GM19025 (cell line): ENCODE data around the gene ERBB2.
"Not testable (repeated sequence)": the region's sequence is repeated elsewhere in the genome, so short reads cannot be mapped to it uniquely, and the experiment has no call there.

Experiments used
- ATAC-seq: cut with Tn5 transposase; IDR thresholded peaks from one replicate; pipeline ENCODE4 v1.9.1; 2021; ENCODE audit warnings: mild to moderate bottlenecking, low read depth, moderate library complexity; ENCODE audit not compliant: unreplicated experiment

ERBB2 gene

DNA sequence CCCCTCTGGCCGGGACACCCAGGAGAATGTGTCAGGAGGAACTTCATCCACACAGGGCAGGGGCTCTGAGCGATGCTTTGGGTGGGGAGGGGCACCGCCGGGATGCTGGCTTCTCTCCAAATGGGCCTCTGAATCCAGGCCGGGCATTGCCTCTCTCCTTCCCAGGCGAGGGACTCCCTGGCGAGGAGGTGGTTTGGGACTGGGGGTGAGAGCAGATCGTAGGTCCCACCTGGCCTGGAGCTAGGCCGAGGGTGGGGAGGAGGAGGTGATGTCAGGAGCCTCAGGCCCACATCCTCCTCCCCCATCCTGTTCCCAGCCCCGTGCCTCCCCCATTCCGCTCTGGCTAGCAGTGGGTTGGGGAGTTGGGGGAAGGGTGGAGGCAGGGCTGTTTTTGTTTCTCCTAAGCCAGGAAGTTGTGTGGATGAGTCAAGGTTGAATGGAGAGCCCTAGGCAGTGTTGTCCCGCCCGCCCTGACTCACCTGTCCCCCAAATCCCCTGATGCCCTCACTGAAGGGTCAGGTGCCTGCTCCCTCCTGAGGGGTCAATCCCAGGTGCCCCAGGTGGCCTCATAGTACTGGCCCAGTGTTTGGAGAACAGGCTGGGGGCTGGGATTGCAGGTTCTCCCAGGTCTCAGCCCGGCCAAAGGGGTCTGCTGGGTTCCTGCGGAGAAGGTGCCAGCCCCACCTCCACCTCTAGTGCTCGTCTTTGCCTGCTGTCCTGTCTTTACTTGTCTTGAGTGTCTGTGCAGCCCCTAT, 40.7 kb downstream of the ERBB2 start:
- no peak for ATAC-seq

DNA sequence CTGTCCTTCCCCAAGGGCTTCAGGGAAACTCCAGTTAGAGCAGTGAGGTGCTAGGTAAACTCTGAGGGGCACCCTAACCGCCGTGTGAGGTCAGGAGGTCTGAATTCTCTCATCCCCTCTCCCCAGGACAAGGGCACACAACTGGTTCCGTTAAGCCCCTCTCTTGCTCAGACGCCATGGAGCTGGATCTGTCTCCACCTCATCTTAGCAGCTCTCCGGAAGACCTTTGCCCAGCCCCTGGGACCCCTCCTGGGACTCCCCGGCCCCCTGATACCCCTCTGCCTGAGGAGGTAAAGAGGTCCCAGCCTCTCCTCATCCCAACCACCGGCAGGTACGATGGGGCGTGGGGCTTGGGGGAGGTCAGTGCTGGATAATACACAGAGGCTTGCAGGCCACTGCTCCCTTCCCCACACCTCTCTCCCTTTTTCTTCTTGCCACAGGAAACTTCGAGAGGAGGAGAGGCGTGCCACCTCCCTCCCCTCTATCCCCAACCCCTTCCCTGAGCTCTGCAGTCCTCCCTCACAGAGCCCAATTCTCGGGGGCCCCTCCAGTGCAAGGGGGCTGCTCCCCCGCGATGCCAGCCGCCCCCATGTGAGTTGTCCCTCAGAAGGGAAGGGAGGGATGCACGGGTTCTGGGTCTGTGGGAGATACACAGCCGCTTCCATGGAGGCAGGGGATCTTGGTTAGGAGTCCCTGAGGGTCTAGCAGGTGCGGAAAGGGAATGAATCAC, 42.4 kb downstream of the ERBB2 start:
- no peak for ATAC-seq

GRCh38 chr17:39742856-39743436, 43.1 kb downstream of the ERBB2 start:
- no peak for ATAC-seq

DNA sequence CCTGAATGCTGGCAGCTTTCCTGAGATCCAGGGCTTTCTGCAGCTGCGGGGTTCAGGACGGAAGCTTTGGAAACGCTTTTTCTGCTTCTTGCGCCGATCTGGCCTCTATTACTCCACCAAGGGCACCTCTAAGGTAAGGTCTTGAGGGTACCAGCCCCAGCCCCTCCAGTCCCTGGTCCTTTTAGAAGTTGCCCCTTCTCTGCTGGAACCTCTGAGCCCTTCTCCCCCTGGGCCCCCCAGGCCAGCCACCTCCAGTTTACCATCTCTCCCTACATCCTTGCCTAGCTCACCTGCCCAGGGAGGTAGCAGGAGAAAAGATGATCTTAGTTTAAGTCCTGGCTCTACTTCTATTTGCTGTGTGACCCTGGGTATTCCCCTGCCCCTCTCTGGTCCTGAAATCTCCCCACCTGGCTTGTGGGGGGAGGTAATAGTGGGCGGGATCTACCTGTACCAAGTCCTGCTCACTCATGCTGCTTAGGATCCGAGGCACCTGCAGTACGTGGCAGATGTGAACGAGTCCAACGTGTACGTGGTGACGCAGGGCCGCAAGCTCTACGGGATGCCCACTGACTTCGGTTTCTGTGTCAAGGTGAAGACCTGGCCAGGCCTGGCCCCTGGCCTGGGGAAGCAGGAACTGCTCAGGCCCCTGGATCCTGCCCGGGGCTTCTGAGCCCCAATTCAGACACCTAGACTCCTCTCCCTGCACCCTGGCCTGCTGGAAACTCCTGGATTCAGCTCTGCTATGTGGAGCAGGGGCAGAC, 44.4 kb downstream of the ERBB2 start:
- ATAC-seq, result no peak

GRCh38 chr17:39744836-39745215, 45.0 kb downstream of the ERBB2 start:
- no peak for ATAC-seq

- no peak for ATAC-seq
These were observed 45.7 kb downstream of the ERBB2 start for GRCh38 chr17:39745335-39746144.

GRCh38 chr17:39746145-39746461, 46.2 kb downstream of the ERBB2 start:
- ATAC-seq, result no peak

DNA sequence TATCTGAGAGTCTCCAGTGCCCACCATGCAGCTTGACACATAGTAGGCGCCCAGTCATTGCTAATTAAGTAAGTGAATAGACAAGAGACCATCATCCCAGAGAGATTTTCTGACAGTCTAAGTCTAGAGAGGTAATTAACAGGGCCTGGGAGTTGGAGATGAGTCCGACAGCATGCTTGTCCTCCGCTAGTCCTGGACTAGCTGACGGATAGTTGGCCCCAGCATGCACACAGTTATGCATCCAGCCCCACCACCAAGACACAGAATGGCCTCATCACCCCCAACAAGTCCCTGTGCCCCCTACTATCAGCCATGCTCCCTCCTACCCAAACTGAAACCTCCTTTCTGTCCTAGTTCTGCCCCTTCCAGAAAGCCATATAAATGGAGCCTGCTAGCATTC, 47.9 kb downstream of the ERBB2 start:
- ATAC-seq, result no peak

- not testable (repeated sequence) for ATAC-seq
These were observed 48.7 kb downstream of the ERBB2 start for GRCh38 chr17:39748444-39749034.

- ATAC-seq, result no peak
These were observed 50.5 kb downstream of the ERBB2 start for GRCh38 chr17:39750131-39751015.

- no peak for ATAC-seq
These were observed 51.2 kb downstream of the ERBB2 start for GRCh38 chr17:39751016-39751543.

DNA sequence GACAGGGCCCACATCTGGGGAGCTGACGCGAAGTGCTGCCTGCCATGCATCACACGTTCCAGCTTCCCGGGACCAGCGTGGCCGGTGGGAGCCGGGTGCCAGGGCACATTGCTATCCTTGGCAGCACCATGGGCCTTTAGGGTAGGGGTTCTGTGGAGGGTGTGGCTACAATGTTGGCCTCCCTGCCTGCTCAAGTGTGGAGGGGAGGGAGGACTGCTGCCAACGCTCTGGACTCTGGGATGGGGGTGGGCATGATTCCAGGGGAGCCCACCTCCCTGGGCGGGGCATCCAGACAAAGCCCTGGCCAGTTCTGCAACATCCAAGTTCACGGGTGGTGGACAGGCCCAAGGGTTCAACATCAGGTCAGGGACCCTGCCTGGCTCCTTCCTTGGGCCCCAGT, 51.8 kb downstream of the ERBB2 start:
- no peak for ATAC-seq

DNA sequence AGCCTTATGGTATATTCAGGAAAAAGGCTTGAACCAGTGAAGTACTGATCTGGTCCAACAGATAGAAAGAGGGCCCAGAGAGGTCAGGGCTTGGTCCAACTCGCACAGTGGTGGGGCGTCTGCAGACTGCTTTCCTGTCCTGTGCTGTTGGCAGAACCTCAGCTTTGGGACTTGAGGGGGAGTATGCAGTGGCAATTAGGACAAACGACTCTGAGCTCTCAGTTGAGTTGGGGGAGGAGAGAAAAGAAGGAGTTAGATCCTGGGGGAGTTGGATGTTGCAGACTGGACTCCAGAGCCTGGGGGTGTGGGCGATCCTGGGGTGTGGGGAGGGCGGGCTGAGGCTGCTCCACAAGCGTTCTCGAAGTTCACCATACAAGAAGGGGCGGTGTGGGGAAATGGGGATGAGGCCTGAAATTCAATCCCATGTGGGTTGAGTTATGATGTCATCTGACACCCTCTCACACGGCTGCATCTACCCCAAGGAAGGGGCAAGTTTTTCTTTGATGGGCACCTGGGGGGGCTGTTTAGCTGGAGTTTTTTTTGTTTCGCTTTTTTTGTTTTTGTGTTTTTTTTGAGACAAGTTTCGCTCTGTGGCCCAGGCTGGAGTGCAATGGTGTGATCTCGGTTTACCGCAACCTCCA, 52.5 kb downstream of the ERBB2 start:
- no peak for ATAC-seq

DNA sequence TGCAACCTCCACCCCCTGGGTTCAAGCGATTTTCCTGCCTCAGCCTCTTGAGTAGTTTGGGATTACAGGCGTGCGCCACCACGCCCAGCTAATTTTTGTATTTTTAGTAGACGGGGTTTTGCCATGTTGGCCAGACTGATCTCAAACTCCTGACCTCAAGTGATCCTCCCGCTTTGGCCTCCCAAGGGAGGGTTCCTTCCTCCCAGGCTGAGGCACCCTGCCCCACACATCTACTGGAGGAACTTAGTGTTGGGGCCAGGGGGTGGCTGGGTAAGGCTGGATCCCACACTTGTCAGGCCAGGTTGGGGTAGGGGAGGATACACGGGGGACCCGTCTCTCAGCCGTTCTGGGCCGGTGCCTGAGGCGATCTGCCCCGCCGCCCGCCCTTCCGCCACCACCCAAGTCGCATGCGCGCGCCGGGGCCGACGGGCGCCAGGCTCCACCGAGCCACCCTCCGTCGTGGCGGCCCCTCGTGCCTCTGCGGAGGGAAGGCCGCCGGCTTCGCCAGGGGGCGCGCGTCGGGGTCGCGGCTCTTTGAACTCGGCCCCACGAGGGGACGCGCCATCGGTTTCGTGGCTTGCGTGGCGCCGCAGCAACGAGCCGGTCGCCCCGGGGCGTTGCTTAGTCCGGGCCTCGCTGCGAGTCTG, 53.8 kb downstream of the ERBB2 start:
- peak; percentile 15 for ATAC-seq

GRCh38 chr17:39754161-39754957, 54.5 kb downstream of the ERBB2 start:
- ATAC-seq, result peak; percentile 60

DNA sequence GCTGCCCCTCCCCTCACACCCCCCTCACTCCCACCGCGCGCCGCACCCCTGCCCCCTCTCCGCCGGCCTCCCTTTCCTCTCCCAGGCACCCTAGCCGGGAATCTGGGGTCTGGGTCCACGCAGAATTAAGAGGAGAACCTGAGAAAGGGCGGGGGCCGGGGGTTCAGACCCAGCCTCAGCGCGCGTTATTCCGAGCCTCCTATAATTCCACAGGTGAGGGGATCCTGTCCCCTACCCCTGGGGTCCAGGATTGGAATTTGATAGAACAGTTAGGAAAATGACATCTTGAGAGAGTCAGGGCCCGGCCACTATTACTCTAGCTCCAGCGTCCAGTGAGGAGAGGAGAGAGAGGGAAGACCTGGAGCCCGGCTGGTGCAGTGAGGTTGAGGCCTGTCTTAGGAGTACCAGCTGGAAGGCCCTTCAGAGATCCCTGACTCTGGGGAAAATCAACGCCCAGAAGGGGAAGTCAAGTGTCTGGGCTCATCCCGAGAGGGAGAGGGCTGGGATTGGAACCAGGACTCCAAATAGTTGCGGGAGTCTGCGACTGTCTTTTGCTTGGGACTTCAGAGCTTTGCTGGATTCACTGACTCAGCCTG, 55.2 kb downstream of the ERBB2 start:
- ATAC-seq, result no peak
